Trophoblast cell (in vitro differentiated cells and primary cell): ENCODE results near the gene PPM1A.

Source experiments
- DNase-seq, 2 donors: peaks; one replicate each; pipeline ENCODE4 v3.0.0-alpha.2; 2016
- H2AFZ ChIP-seq: 2 replicates; pipeline ENCODE4 v1.6.1; 2013; ENCODE audit warnings: low read length, moderate library complexity, mild to moderate bottlenecking; ENCODE audit not compliant: insufficient read depth, poor library complexity
- H2AK5ac ChIP-seq: 2 replicates; pipeline ENCODE4 v1.6.1; 2013; ENCODE audit warnings: mild to moderate bottlenecking, low read length
- H2BK120ac ChIP-seq: 2 replicates; pipeline ENCODE4 v1.6.1; 2013; ENCODE audit warnings: low read length, mild to moderate bottlenecking, moderate library complexity; ENCODE audit not compliant: insufficient read depth, poor library complexity
- H2BK12ac ChIP-seq: 2 replicates; pipeline ENCODE4 v1.6.1; 2013; ENCODE audit warnings: mild to moderate bottlenecking, low read length, moderate library complexity
- H2BK5ac ChIP-seq: 2 replicates; pipeline ENCODE4 v1.6.1; 2013; ENCODE audit warnings: low read length, low read depth, moderate library complexity, mild to moderate bottlenecking; ENCODE audit not compliant: poor library complexity
- H3K14ac ChIP-seq: 2 replicates; pipeline ENCODE4 v1.6.1; 2013; ENCODE audit warnings: mild to moderate bottlenecking, low read length
- H3K18ac ChIP-seq: 2 replicates; pipeline ENCODE4 v1.6.1; 2013; ENCODE audit warnings: mild to moderate bottlenecking, low read length
- H3K23ac ChIP-seq: 2 replicates; pipeline ENCODE4 v1.6.1; 2013; ENCODE audit warnings: low read length
- H3K27ac ChIP-seq: 2 replicates; pipeline ENCODE4 v1.5.1; 2013; ENCODE audit warnings: low read depth, mild to moderate bottlenecking, inconsistent platforms, low read length, moderate library complexity
- H3K27me3 ChIP-seq: 2 replicates; pipeline ENCODE4 v1.6.1; 2013; ENCODE audit warnings: inconsistent platforms, mild to moderate bottlenecking, low read length, moderate library complexity; ENCODE audit not compliant: insufficient read depth
- H3K36me3 ChIP-seq, 2 experiments: 1 replicate in 1 of 2; 2 replicates in 1 of 2; pipeline ENCODE4 v1.6.1; 2013; ENCODE audit warnings: low read length in 2 of 2, mild to moderate bottlenecking in 2 of 2, moderate library complexity in 1 of 2; ENCODE audit not compliant: insufficient read depth in 2 of 2, control insufficient read depth in 1 of 2
- H3K4ac ChIP-seq: 2 replicates; pipeline ENCODE4 v1.6.1; 2013; ENCODE audit warnings: low read depth, mild to moderate bottlenecking, low read length, moderate library complexity
- H3K4me1 ChIP-seq, 2 experiments: 1 replicate in 1 of 2; 2 replicates in 1 of 2; pipeline ENCODE4 v1.6.1; 2013; ENCODE audit warnings: low read length in 2 of 2, mild to moderate bottlenecking in 2 of 2, moderate library complexity in 1 of 2; ENCODE audit not compliant: insufficient read depth in 2 of 2, control insufficient read depth in 1 of 2
- H3K4me2 ChIP-seq: 2 replicates; pipeline ENCODE4 v1.6.1; 2013; ENCODE audit warnings: inconsistent platforms, mild to moderate bottlenecking, low read length, moderate library complexity
- H3K4me3 ChIP-seq: 2 replicates; pipeline ENCODE4 v1.5.1; 2013; ENCODE audit warnings: mild to moderate bottlenecking, low read depth, low read length, inconsistent platforms
- H3K79me1 ChIP-seq: one replicate; pipeline ENCODE4 v1.6.1; 2013; ENCODE audit warnings: low read length
- H3K79me2 ChIP-seq: 2 replicates; pipeline ENCODE4 v1.6.1; 2013; ENCODE audit warnings: low read length, mild to moderate bottlenecking; ENCODE audit not compliant: control insufficient read depth, insufficient read depth, poor library complexity
- H3K9ac ChIP-seq: 2 replicates; pipeline ENCODE4 v1.6.1; 2013; ENCODE audit warnings: mild to moderate bottlenecking, low read length
- H3K9me3 ChIP-seq: 2 replicates; pipeline ENCODE4 v1.6.1; 2013; ENCODE audit warnings: low read depth, mild to moderate bottlenecking, control low read depth, inconsistent platforms, low read length; ENCODE audit not compliant: insufficient read depth
- H4K12ac ChIP-seq: 2 replicates; pipeline ENCODE4 v1.6.1; 2013; ENCODE audit warnings: low read depth, mild to moderate bottlenecking, low read length, moderate library complexity
- H4K8ac ChIP-seq: 2 replicates; pipeline ENCODE4 v1.6.1; 2013; ENCODE audit warnings: low read depth, mild to moderate bottlenecking, low read length, moderate library complexity
- H4K91ac ChIP-seq: one replicate; pipeline ENCODE4 v1.6.1; 2013; ENCODE audit warnings: low read depth, mild to moderate bottlenecking, low read length, moderate library complexity
- WGBS: extraction: QIAGEN DNeasy Blood & Tissue Kit; methylation state at CpG from one replicate; pipeline ENCODE4 v1.1.7; 2013; ENCODE audit warnings: missing lambda C conversion rate; ENCODE audit not compliant: insufficient read length, insufficient coverage; ENCODE audit errors: extremely low coverage; 5-methylcytosine and 5-hydroxymethylcytosine counted together

PPM1A gene

DNA sequence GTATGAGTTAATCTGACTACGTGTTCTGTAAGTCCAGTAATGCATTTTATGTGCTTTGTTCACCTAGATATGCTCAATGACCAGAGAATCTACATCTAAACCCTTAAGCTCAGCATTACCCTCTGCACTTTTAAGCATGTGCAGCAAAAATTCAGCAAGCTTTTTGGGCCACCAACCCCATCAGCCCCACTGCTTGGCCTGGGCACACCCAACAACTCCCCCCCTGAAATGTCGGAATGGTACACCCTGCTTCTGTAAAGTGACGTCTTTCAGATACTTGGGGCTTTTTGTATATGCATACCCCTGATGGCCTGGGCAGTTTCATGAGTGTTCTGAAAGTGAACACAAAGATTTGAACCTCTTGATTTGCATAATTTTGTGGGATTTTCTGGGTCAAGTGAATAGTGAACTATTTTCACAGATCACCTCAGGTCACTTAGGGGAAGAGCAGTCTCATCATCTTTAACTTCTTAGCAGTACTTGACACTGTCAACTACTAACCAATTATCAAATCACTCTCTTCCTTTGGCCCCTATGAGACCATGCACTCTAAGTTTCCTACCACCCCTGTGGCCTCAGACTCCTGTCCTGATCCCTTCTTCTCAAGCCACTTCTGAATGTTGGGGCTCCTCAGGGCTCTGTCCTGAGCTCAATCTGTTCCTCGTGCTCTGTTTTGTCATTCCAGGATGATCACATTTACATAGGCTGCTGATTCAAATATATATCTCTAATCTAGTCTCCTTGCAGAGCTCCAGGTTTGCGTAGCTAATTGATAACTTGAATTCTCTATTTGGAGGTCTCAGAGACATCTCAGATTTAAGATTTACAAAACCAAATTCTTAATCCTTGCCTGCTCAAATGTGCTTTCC, 36.3 kb upstream of the PPM1A start:
- Histone ChIP-seq H3K27me3 (no peaks in the 10 kb centered on the region), H3K4me1 (no peaks in the 10 kb centered on the region), H3K9me3 (peaks cover under 1% of the 10 kb centered on the region), H3K23ac (no peak overlapping the region), H3K4me3 (no peak overlapping the region), H3K79me1 (no peaks in the 10 kb centered on the region), H2AFZ (no peak overlapping the region), H2BK12ac (no peak overlapping the region), H4K91ac (no peak overlapping the region), H3K36me3 (no peaks in the 10 kb centered on the region), H3K14ac (no peak overlapping the region), H3K9ac (no peak overlapping the region), H2AK5ac (no peak overlapping the region), H3K27ac (no peak overlapping the region), H2BK120ac (no peak overlapping the region), H3K4me2 (no peak overlapping the region), H3K79me2 (peaks cover 2% of the 10 kb centered on the region), H4K8ac (no peak overlapping the region), H2BK5ac (no peak overlapping the region), H3K18ac (no peak overlapping the region), H4K12ac (no peak overlapping the region), H3K4ac (no peak overlapping the region)
- no CpG with 5 or more reads among the region's 5 CpGs for WGBS
- no peak for DNase-seq

DNA sequence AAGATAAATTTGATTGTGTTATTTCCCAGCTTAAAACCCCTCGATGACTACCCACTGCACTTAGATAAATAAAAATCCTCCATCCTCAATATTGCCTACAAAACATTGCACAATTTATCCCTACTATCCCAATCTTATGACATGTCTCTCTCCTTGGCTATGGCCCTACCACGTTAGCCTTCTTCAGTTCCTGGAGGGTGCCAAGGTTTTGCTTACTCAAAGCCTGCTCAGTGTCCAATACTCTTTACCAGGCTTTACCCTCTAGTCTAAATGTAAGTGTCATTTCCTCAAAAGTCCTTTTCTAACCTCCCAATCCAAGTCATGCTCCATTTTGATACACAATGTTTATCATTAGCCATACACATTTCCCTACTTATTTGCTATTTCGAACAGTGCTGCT, 35.0 kb upstream of the PPM1A start:
- H3K4ac ChIP-seq: no peak overlapping the region
- H3K9me3 ChIP-seq: no peaks in the 10 kb centered on the region
- no peak overlapping the region for H3K18ac ChIP-seq
- H3K23ac ChIP-seq: no peak overlapping the region
- DNase-seq: no peak
- no peak overlapping the region for H3K27ac ChIP-seq
- no peaks in the 10 kb centered on the region for H3K79me1 ChIP-seq
- H3K9ac ChIP-seq: no peak overlapping the region
- no CpG with 5 or more reads among the region's 3 CpGs for WGBS
- H2AK5ac ChIP-seq: no peak overlapping the region
- H2AFZ ChIP-seq: no peak overlapping the region
- H2BK5ac ChIP-seq: no peak overlapping the region
- no peak overlapping the region for H3K14ac ChIP-seq
- H4K91ac ChIP-seq: no peak overlapping the region
- H3K27me3 ChIP-seq: no peaks in the 10 kb centered on the region
- H2BK12ac ChIP-seq: no peak overlapping the region
- no peak overlapping the region for H2BK120ac ChIP-seq
- no peaks in the 10 kb centered on the region for H3K36me3 ChIP-seq
- no peaks in the 10 kb centered on the region for H3K4me1 ChIP-seq
- peaks cover 2% of the 10 kb centered on the region for H3K79me2 ChIP-seq
- H3K4me2 ChIP-seq: no peak overlapping the region
- H4K12ac ChIP-seq: no peak overlapping the region
- no peak overlapping the region for H4K8ac ChIP-seq
- no peak overlapping the region for H3K4me3 ChIP-seq

DNA sequence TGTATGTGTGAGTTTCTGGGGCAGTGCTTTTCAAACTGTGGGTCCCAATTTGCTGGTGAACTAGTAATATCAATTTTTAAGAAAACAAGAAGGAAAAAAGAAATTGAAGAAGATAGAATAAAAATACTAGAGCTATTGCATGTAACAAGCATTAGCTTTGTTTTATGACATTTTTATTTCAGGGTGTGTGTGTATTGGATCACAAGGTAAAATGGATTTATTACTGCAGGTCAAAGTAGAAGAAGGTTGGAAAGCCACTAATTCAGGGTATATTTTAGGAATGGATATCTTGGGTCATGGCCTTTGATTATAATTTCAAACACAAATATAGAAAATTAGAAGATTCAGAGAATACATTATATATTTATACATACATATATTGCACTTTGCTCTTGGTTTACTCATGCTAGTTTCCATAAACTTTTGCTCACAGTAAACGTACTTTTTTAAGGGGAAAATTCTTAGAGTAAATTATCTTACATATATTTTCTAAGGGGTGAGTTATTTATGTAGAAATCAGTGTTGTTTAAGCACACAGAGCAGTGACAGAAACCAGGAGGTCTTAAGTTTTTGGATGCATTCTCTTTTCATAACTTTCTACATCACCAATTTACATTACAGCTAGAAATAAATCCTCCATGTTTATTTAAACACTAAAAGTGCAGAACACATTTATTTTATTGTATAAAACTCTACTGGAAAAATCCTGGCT, 34.5 kb upstream of the PPM1A start:
- Histone ChIP-seq H3K4me3 (no peak overlapping the region), H3K27ac (no peak overlapping the region), H2BK12ac (no peak overlapping the region), H2AK5ac (no peak overlapping the region), H3K27me3 (no peaks in the 10 kb centered on the region), H3K9me3 (no peaks in the 10 kb centered on the region), H3K4me1 (no peaks in the 10 kb centered on the region), H3K79me1 (no peaks in the 10 kb centered on the region), H3K23ac (no peak overlapping the region), H4K91ac (no peak overlapping the region), H3K79me2 (peaks cover 2% of the 10 kb centered on the region), H2BK5ac (no peak overlapping the region), H4K8ac (no peak overlapping the region), H3K18ac (no peak overlapping the region), H3K4me2 (no peak overlapping the region), H3K4ac (no peak overlapping the region), H3K14ac (no peak overlapping the region), H2AFZ (no peak overlapping the region), H2BK120ac (no peak overlapping the region), H4K12ac (no peak overlapping the region), H3K9ac (no peak overlapping the region), H3K36me3 (no peaks in the 10 kb centered on the region)
- no peak for DNase-seq
- WGBS: no CpG with 5 or more reads among the region's 1 CpG

DNA sequence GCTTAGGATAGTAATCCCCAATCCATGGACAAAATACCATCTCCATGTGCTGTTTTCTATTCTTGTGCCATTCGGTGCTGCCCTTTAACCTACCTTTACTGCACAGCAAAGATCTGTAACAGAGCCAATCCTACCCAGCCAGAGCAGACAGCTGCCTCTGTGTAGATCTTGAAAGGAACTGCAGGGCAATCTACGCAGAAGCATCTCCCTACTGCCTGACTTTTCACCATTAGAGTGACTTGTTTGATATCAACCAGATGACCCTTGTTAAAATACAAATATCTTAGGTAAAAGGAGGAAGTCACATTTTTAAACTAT, 33.9 kb upstream of the PPM1A start:
- no peaks in the 10 kb centered on the region for H3K27me3 ChIP-seq
- no peak overlapping the region for H3K4me2 ChIP-seq
- no peak overlapping the region for H3K4ac ChIP-seq
- H3K79me2 ChIP-seq: peaks cover 2% of the 10 kb centered on the region
- no peak overlapping the region for H4K12ac ChIP-seq
- H4K91ac ChIP-seq: no peak overlapping the region
- no peaks in the 10 kb centered on the region for H3K4me1 ChIP-seq
- no peak overlapping the region for H4K8ac ChIP-seq
- no peak overlapping the region for H2AFZ ChIP-seq
- H3K18ac ChIP-seq: no peak overlapping the region
- no CpG with 5 or more reads among the region's 2 CpGs for WGBS
- H3K23ac ChIP-seq: no peak overlapping the region
- no peaks in the 10 kb centered on the region for H3K79me1 ChIP-seq
- H3K9me3 ChIP-seq: no peaks in the 10 kb centered on the region
- H2BK5ac ChIP-seq: no peak overlapping the region
- DNase-seq: no peak
- H2BK12ac ChIP-seq: no peak overlapping the region
- no peak overlapping the region for H2AK5ac ChIP-seq
- H3K14ac ChIP-seq: no peak overlapping the region
- H3K4me3 ChIP-seq: no peak overlapping the region
- no peaks in the 10 kb centered on the region for H3K36me3 ChIP-seq
- H3K9ac ChIP-seq: no peak overlapping the region
- H2BK120ac ChIP-seq: no peak overlapping the region
- H3K27ac ChIP-seq: no peak overlapping the region
